ENCODE results near the gene LILRA6. TPM values are rescaled to one million over a fixed set of nuclear protein-coding genes. Genes with fewer than 3 reads are reported as not detected.
"Not testable (repeated sequence)": the region's sequence is repeated elsewhere in the genome, so short reads cannot be mapped to it uniquely, and the experiment has no call there.

Gene LILRA6
- total and polyA plus RNA-seq, 10 donors = 1.2 to 77.5 (median 31.5) TPM

DNA sequence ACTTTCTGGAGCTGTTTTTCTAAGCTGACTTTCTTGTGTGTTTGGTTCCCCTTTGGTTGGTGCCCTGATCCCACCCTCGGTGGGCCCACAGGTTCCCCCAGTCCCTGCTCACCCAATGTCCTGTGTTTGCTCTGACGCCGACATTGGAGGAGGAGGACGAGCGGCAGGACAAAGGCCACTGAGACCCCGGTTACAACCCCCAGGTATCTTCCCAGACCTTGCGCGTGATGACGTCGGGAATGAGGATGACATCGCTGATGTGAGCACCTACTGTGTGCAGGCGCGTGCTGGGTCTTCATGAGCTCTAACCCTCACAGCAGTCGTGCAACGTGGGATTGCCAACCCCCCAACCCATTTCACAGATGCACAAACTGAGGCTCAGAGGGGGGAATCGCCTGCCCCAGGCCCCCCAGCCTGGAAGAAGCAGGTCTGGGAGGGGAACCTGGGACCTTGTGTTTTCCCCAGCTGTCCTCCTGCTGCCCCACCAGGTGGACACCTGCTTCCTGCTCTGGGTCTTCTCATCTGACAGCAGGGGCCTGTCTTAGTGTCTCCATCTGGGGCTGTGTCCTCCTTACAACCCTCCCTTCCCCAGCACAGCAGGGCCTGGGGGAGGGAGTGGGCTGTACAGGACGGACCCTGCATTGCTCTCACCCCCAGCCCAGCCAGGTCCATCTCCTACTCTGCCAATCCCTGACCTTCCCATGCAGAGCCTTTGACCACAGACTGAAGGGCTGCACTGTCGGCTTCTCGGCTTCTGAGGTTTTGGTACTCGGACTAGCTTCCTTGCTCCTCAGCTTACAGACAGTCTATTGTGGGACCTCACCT lies 4.7 kb upstream of the LILRA6 start:
- peak overlapping the region; percentile 55 to 92 (median 88) for H3K27ac ChIP-seq
- peaks cover 7 to 51% (median 33%) of the 10 kb centered on the region in 6 donors for H3K4me1 ChIP-seq
- 67 to 76% (median 74%) methylated on average over 18 to 20 of the region's 20 CpGs for WGBS, 5 donors
- no peak for DNase-seq
- no peaks in the 10 kb centered on the region for H3K9me3 ChIP-seq
- intact Hi-C loops (cut with DNase I; ENCODE audit: low total_unique reads) = no loop called here
- peaks cover 0 to 4% (median 0%) of the 10 kb centered on the region in 6 donors for H3K36me3 ChIP-seq
- peaks cover 0 to 12% (median 0%) of the 10 kb centered on the region in 7 donors for H3K27me3 ChIP-seq (replicated peaks in 1 of 7)
- peak overlapping the region in 1 of 8 donors; percentile 36 for H3K4me3 ChIP-seq
- TF ChIP-seq, protein P1, sequence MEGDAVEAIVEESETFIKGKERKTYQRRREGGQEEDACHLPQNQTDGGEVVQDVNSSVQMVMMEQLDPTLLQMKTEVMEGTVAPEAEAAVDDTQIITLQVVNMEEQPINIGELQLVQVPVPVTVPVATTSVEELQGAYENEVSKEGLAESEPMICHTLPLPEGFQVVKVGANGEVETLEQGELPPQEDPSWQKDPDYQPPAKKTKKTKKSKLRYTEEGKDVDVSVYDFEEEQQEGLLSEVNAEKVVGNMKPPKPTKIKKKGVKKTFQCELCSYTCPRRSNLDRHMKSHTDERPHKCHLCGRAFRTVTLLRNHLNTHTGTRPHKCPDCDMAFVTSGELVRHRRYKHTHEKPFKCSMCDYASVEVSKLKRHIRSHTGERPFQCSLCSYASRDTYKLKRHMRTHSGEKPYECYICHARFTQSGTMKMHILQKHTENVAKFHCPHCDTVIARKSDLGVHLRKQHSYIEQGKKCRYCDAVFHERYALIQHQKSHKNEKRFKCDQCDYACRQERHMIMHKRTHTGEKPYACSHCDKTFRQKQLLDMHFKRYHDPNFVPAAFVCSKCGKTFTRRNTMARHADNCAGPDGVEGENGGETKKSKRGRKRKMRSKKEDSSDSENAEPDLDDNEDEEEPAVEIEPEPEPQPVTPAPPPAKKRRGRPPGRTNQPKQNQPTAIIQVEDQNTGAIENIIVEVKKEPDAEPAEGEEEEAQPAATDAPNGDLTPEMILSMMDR (IDR thresholded peaks at IDR 0.05 in 8 of 11, conservative IDR thresholded peaks at IDR 0.05 in 3 of 11) = no peak
- TF ChIP-seq POLR2A (IDR thresholded peaks at IDR 0.05) (no peak), POLR2AphosphoS5 (IDR thresholded peaks at IDR 0.05) (peak in 1 of 3 donors; percentile 12)

DNA sequence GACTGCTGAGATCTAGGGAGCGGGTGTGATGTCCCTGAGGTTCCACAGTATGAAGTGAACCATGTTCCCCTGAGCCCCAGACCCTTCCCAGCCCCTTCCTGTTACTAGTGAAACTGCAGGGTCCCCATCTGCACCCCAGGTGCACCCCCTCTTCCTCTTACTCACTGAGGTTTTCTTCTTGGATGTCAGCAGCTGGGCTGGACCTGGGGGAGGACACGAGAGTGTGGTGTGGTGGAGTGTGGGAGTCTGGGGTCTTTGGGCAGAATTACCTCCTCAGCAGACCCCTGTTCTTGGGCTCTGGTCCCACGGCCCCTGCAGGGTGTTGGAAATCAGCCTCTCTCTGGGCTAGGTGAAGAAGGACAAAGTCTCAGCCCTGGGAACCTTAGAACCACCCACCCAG lies 3.3 kb upstream of the LILRA6 start:
- intact Hi-C loops (cut with DNase I; ENCODE audit: low total_unique reads) = no loop called here
- H3K4me3 ChIP-seq = no peak overlapping the region
- no peaks in the 10 kb centered on the region for H3K9me3 ChIP-seq
- WGBS, 5 donors = 47 to 60% (median 55%) methylated on average over 3 of the region's 3 CpGs
- peaks cover 7 to 46% (median 30%) of the 10 kb centered on the region in 6 donors for H3K4me1 ChIP-seq
- no peak for TF ChIP-seq POLR2A (IDR thresholded peaks at IDR 0.05)
- no peak for TF ChIP-seq POLR2AphosphoS5 (IDR thresholded peaks at IDR 0.05)
- TF ChIP-seq, protein P1 (IDR thresholded peaks at IDR 0.05 in 8 of 11, conservative IDR thresholded peaks at IDR 0.05 in 3 of 11) = no peak
- H3K36me3 ChIP-seq = no peaks in the 10 kb centered on the region
- peak overlapping the region in 3 of 8 donors; percentile 11 to 91 (median 91) for H3K27ac ChIP-seq
- H3K27me3 ChIP-seq (replicated peaks in 1 of 7) = peaks cover 0 to 9% (median 0%) of the 10 kb centered on the region in 7 donors
- no peak for DNase-seq

DNA sequence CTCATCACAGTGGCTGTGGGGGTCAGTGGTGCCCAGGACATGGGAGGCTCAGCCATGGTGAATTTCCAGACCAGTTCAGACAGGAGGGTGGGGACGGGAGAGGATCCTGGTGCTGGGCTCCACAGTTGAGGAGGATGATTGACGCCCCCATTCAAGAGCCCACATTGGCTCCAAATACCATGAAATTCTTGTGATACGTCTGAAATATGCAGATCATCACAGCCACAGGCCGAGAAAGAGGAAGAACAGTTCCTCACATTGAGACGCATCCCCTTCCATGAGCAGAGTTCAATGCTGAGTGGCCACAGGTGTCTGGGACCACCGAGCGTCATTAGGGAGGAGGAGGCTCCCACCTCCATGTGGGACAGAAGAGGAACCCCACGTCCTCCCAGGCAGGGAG lies 1.2 kb upstream of the LILRA6 start:
- H3K27ac ChIP-seq; H3K9me3 ChIP-seq; H3K4me3 ChIP-seq; intact Hi-C loops (cut with DNase I; ENCODE audit: low total_unique reads); DNase-seq: not testable (repeated sequence)
- H3K27me3 ChIP-seq (replicated peaks in 1 of 7) = peaks cover 0 to 16% (median 0%) of the 10 kb centered on the region in 7 donors
- H3K36me3 ChIP-seq = peaks cover 0 to 18% (median 0%) of the 10 kb centered on the region in 6 donors
- WGBS, 5 donors = 19 to 39% (median 38%) methylated on average over 3 to 7 of the region's 8 CpGs; no CpG with 5 or more reads in 2 of the 5 donors
- H3K4me1 ChIP-seq = peaks cover 7 to 35% (median 25%) of the 10 kb centered on the region in 6 donors

DNA sequence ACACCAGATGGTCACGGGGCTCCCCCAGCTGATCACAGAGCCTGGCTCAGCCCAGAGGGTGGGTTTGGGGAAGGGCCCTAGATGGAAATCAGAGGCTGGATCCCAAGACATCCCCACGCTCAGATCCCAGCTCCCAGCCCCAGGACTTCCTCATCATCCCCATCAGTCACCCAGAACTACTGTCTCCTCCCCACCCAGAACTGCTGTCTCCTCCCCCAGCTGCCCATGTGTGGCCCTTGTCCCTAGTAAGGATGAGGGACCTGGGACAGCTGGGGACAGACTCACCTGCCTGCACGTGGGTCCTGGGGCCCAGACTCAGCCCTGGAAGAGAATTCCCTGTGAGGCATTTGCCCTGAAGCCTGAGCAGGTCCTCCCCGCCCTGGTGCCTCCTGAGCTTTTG lies 356 bp downstream of the LILRA6 start:
- DNase-seq; H3K9me3 ChIP-seq; intact Hi-C loops (cut with DNase I; ENCODE audit: low total_unique reads): not testable (repeated sequence)
- 57 to 81% (median 68%) methylated on average over 2 to 4 of the region's 4 CpGs; no CpG with 5 or more reads in 1 of the 5 donors for WGBS, 5 donors
- Histone ChIP-seq H3K36me3 (peaks cover 0 to 33% (median 0%) of the 10 kb centered on the region in 6 donors), H3K27me3 (replicated peaks in 1 of 7) (peaks cover 0 to 15% (median 0%) of the 10 kb centered on the region in 7 donors), H3K4me1 (peaks cover under 1 to 20% (median 10%) of the 10 kb centered on the region in 6 donors), H3K27ac (peak overlapping the region in 4 of 8 donors; percentile 15 to 78 (median 30)), H3K4me3 (peak overlapping the region in 1 of 8 donors; percentile 16)

DNA sequence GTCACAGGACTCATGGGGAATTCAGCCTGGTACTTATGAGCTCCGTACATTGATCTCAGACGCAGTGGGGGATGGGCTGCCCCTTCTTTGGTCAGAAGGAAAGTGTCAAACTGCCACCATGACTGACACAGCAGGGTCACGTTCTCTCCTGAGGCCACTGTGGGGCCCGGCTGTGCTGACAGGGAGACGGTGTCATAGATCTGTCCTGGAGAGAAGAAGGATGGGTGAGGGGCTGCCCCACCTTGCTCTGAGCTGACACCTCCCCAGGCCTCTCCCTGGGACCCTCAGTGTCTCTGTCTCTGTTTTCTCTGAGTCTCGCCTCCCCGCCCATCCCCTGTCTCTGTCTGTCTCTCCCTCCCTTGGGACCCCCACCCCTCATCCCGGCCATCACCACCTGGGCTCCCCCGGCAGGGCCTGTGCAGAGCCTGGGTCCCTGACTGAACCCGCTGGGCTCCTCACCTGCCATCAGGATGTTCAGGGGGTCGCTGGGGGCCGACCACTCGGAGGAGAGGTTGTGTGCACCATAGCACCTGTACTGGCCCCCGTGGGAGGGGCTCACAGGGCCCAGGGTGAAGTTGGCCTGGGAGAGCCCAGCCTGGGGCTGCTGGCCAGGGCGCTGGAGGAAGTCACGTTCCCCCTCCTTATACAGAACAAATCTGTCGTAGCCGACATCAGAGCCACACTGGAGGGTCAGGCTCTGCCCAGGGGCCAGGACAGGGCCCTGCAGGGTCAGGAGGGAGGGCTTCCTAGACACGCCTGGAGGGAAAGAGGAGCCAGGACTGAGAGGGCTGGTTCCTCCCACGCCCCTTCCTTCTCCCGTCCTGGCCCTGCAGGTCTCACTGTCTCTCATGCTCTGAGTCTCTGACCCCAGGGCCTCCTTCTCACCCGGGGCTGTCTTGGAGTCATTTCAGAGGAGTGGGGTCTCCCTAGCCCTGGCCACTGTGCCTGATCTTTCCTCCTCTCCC lies 1.9 kb downstream of the LILRA6 start:
- Histone ChIP-seq H3K4me3 (peak overlapping the region in 2 of 8 donors; percentile 12 to 27), H3K27me3 (replicated peaks in 1 of 7) (peaks cover 0 to 12% (median 0%) of the 10 kb centered on the region in 7 donors), H3K36me3 (peaks cover 0 to 48% (median 0%) of the 10 kb centered on the region in 6 donors), H3K27ac (peak overlapping the region in 2 of 8 donors; percentile 33 to 55)
- intact Hi-C loops (cut with DNase I; ENCODE audit: low total_unique reads); DNase-seq; H3K4me1 ChIP-seq; H3K9me3 ChIP-seq: not testable (repeated sequence)
- 71 to 85% (median 76%) methylated on average over 7 to 19 of the region's 22 CpGs for WGBS, 5 donors

DNA sequence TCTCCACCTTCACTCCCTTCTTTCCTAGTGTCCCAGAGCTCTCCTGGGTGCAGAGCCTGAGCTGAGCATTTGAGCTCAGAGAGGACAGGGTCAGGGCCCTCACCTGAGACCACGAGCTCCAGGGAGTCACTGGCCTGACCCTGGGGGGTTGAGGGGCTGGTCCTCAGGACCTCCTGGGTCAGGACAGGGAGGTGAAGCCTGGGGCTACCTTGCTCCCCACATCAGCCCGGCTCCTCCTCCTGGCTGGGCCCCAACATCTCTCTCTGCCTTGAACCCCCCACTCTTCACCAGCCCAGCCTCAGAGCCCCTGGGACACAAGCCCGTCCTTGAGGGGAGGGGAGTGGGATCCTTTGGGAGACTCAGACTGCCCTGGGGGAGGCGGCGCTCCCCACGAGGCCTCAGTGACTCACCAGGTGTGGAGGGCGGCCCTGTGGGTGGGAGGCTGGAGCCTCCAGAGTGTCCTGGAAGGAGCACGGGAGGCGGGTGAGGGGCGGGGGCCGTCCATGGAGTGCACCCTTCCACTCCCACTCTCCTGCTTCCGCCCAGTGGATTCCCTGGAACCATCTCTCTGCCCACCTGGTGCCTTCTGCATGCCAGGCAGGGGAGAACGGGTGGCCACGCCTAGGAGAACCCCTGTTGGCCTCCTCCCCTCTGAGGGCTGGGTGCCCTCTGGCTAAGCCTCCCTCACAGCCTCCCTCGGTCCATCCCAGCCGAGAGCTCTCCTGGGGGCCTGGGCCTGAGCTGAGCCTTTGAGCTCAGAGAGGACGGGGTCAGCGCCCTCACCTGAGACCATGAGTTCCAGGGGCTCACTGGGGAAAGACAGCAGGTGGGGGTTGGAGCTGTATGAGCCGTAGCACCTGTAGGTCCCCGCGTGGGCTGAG lies 2.9 kb downstream of the LILRA6 start:
- Histone ChIP-seq H3K4me3 (peak overlapping the region in 1 of 8 donors; percentile 27), H3K27me3 (replicated peaks in 1 of 7) (peaks cover 0 to 12% (median 0%) of the 10 kb centered on the region in 7 donors), H3K36me3 (peaks cover 0 to 51% (median 0%) of the 10 kb centered on the region in 6 donors), H3K27ac (peak overlapping the region in 2 of 8 donors; percentile 33 to 55)
- WGBS, 5 donors = 70 to 83% (median 82%) methylated on average over 9 to 16 of the region's 21 CpGs
- H3K4me1 ChIP-seq; H3K9me3 ChIP-seq; intact Hi-C loops (cut with DNase I; ENCODE audit: low total_unique reads): not testable (repeated sequence)
- peak; percentile 63 for DNase-seq
